GM19455 (cell line): ENCODE data around the gene MTARC1.
A peak's percentile ranks its signal among the peaks of the same experiment; 100 is the strongest.

ENCODE experiments used
- ATAC-seq: cut with Tn5 transposase; IDR thresholded peaks from one replicate; pipeline ENCODE4 v1.9.1; 2021; ENCODE audit not compliant: unreplicated experiment

Gene MTARC1

DNA sequence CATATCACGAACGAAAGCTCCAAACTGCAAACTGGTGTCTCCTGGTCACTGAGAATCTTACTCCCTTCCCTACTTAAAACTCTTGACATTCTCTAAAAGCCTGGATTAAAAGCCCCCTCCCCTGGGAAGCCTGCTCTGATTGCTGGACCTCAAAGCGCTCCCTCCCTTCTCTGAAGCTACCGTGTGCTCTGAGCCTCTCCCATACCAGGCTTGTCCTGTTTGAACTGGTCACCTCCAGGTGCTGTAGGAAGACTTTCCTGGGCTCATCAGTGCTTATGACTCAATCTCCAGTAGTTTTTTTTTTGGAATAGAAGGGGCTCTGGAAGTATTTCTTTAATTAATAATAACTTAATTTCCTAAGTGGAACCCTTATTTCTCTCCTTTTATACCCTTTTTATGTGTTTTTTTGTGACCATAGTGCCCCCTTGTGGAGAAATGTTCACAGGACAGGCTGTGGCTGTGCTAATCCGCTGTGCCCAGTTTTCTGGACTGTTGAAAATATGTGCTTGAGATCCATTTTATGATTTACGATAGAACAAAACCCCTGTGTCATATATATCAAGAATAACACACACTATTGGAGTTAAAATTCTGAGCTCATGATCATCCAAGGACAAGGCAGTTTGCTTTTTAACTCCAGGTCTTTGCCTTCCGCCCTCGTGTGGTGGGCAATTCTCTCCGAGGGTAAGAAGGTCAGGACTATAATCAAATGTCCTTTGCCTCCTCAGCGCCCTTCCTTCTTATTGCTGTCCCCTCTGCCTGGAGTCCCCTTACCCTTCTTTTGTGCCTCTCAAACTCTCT is 16.9 kb downstream of the MTARC1 start:
- peak; percentile 73 for ATAC-seq

DNA sequence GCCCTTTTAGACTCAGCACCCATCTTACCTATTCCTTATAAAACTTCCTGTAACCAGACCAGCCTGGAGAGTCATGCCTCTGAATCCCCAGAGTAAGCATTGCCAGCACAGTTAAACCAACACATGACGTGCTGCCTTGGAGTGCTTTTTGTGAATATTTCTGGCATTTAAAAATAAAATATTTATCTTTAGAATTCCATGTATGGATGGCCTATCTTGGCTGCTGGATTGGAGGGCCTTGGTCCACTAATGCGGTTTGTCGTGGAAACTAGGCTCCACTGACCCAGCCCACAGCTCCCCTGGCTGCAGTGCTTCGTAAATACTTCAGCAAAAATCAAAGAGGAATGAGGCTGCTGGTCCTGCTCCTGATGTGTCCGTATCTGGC is 17.5 kb downstream of the MTARC1 start:
- ATAC-seq, result no peak

DNA sequence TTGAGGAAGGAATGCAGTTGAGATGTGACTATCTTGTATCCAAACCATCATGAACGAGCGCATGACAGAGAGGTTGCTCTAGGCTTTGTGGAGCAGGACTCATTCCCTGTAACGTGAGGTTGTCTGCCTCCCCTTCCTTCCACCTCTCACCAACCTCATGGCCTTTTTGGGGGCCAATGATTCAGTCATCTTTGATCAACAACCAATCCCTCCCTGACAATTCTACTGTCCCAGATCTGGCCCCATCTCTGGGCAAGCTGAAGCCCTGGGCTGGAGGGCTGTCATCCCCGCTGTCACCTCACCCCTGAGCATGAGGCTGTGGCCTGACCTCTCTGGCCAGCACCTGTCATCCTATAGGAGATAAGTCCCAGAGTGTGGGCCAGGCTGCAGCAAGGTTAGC is 19.7 kb downstream of the MTARC1 start:
- ATAC-seq, result no peak

DNA sequence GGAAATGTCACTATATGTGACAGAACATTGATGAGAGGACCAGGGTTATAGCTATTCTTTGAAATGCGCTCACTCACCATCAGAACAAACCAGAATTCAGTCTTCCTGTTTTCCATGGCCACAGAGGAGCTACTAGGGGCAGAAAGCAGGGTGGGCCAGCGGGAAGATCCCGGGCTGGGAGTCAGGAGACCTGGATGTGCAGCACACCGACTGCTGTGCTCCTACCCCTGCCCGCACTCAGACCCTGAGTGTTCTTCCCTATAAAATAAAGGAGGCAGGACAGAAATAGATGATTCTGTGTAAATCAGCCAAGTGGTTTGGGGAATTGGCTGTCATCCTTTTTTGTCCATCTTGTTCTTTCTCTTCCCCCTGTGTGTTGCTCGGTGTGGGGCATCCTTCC is 21.0 kb downstream of the MTARC1 start:
- no peak for ATAC-seq

DNA sequence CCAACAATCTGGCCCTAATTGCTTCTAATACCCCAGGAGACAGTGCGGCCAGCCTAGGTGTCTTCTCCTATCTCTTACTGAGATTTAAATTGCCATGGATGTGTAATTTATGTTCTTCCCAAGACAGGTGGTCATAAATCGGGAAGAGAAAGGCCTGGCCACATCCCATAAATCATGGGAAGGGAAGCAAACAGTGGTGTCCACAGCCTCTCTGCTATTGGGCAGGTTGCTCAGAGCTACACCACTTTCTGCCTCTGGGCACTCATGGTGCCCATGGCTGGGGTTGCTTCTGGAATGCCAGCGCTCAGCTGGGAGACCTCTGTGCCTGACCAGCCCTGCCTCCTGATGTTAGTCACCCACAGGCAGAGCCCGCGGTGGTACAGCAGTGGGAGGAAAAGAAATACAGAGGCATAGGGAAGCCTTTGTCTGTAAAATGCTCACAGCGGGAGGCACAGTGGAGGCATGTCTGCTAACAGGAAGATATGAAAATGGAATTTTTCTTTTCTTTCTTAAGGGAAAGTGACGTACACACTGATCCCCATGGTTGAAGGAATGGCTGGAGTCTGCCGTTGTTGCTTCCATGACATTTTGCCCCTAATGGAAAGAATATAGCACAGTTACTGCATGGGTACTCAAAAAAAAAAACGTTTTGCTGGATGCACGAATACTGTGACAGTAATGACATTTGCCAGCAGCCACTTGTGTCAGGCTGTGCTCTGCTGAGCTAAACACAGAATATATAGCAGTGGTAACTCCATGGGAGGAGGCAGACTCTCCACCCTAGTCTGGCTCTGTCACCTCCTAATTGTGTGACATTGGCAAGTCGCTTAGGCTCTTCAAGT is 21.9 kb downstream of the MTARC1 start:
- no peak for ATAC-seq

DNA sequence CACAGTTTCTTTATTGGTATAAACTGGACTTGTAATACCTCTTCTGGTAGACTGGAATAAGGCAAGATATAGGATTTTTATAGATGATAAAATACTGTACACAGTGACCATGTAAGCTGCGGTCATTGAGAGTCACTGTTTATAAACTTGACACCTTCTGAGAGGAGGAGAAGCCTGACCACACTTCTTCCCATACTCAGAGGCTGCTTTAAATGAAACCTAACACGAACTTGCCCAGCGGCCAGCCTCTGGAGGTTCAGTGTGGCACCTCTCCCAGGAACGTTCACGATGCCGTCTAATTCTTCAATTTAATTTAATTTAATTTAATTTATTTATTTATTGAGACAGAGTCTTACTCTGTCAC is 22.5 kb downstream of the MTARC1 start:
- no peak for ATAC-seq

DNA sequence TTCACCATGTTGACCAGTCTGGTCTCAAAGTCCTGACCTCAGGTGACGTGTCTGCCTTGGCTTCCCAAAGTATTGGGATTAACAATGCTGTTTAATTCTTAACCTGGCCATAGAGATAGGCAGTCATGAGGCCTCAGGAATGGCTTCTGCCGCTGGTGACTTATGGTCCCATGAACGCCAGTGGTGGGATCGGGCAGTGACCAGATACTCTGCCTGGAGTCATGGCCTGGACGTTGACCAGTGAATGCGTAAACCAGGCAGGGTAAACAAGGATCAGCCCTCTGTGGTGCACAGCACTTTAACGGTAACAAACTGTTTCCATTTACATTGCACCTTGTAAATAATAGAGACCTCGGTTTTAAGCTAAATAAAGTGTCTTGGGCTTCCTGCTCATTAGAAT is 23.0 kb downstream of the MTARC1 start:
- peak; percentile 5 for ATAC-seq

DNA sequence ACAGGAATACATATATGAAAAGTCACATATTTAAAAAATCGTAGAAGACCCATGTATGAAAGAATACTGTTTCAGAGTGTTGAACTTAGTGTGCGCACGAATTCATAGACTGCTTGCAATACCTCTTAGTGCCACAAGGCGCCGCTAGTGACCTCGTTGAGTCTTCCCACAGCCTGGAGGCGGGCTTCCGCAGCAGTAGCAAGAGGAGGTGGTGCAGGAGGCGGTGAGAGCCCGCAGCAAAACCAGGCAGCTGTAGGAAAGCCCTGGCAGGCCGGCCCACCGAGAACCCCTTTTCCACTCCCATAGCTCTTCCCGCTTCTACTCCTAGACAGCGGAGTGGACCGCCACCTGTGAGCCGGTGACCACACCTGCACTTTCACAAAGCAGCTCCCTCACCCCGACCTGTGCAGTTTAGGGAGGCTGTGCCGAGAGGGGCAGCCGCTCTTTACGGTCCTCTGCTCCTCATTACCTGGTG is 23.5 kb downstream of the MTARC1 start:
- ATAC-seq, result peak; percentile 97

DNA sequence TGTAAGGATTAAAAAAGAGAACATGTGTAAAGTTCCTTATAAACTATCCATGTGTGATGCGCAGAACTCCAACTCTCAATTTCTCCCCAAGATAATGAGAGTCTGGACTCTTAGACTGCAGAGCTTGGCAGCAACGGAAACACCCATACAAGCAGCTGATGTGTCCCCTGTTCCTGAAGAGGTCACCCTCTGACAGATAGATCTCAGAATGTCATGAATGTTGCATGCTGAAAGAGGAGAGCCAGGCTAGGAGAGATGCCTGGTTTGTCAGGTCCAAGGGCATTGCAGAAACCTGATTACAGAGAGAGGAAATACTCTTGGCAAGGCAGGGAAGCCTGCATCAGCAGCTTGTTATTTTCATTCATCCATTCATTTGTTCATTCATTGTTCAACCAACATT is 24.2 kb downstream of the MTARC1 start:
- ATAC-seq, result no peak

DNA sequence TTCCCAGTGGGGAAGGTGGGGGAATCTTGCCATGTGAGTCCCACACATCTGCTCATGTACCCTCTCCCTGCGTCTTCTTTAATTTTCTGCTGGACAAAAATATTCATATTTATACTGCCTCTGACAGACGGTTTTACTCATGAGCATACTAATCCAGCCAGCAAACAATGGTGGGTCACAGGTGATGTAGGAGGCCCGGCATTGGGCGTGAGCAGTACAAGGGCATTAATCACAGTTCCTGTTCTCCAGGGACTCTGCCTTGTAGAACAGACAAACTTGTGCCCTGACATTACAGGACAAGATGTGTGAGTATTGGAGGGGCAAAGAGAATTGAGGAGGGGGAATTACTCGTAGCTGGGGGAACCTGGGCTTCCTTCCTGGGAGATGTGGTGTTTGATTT is 25.0 kb downstream of the MTARC1 start:
- ATAC-seq, result no peak

DNA sequence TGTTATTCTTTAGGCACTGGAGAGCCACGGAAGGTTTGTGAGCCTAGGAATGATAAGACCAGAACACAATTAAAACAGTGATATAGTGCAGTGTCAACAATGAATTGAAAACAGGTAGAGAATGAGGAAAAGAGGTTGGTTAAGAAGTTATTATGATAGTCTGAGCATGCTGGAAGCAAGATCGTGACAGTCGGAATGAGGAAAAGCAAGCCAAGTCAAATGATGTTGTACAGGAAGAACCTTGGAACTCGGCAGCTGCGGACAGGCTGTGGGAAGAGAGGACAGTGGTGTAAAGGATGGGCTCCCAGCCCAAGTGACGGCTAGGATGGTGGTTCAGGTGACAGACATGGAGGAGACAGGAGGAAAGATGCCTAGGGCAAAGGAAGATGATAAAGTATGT is 25.6 kb downstream of the MTARC1 start:
- no peak for ATAC-seq

DNA sequence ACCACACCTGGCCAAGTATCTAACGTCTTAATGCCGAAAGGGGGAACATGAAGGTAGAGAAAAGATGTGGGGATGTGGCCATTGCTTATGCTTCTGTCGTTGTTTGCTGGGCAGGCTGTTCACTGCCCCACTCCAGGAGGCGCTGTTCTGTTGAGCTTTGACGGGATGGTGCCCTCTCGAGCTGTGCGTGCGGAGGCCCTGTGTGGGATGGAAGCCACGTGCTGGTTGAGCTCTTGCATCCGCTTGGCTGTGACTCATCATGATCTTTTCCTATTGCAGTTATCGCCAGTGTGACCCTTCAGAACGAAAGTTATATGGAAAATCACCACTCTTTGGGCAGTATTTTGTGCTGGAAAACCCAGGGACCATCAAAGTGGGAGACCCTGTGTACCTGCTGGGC is 26.3 kb downstream of the MTARC1 start:
- no peak for ATAC-seq

DNA sequence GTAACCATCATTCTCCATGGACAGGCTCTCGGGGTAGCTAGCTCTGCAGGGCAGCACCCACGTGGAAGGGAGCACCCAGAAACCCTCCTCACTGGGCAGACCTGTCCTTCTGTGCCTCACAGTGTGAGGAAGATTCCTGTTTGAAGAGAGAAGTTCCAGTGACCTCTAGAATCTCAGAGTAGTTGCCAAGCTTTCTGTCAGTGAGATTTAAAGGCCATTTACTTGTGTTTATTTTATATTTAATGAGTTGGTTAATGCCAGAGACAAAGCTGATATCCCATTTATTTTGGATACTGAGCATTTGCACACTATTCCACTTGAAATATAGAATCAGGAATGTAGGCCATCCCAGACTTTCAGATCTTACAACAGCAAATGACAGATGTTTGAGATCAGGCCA is 28.7 kb downstream of the MTARC1 start:
- no peak for ATAC-seq

DNA sequence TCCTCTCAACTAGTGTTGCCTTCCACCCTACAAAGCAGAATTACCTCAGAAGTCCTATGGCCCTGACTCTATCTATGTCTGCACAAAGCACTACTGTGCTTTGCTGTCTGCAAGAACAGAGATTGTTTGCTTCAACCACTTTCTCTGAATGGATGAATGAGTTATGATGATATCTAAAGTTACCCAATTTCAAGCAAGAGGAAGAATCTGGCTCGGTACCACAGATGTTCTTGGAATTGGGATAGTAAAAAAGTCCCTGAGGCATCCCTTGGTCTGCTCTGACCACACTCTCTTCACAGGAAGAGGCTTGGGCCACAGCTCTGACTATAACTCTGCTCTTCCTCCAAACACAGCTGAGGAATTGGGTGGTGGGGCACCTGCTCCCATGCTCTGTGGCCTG is 31.2 kb downstream of the MTARC1 start:
- no peak for ATAC-seq

DNA sequence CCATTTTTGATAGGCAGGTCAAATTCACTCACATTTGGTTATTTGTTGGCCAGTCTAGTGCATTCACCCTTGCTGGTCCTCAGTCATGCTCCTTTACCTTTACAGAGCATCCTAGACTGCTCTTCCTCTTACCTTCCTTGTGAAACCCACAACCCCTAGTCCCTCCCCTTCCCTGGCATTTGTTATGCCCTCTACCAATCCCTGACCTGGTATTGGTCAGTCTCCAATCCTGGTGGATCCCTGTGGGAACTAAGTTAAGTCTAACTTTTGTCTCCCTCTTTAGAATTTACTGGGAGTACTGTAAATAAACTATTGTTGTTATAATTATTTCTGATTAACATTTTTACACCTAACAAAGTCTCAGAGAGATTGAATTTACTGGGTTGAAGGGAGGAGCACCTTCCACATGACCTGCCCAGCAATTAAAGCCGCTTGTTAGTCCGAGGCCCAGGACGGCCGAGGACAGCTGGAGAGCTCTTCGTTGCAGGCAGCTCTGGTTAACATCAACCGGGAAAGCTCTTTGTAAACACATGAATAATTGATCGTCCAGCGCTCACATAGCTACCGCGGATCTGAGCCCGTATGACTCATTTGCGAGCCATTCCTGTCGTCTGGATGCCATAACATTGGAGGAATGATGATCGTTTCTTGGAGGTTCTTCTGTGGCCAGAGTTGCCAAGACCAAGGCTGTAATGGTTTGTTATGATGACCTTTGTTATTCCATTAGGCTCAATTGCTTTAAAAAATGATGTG is 31.9 kb downstream of the MTARC1 start:
- ATAC-seq, result no peak

DNA sequence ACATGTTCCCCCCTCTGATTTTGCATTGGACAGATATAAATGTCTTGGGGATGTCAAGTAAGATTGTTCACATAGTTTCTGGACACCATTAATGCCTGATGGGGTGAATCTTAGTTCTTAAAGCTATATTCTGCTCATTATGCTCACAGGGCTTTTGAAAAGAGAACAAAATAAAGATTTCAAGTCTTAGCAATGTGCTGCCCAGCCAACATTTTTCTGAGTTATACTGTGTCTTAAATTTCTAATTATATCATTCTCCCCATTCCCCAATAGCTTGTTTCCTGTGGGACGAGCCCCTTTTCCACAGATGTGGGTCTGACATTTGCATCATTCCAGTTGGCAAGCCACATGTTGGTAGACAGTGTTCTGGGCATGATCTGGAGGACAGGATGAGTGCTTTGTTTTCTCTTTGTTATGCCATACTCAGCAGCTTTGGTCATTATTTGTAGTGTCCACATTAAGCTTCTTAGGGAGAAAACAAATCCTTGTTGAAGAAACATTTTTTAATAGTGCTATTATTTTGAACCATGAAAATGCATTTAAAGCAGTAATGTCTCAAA is 32.8 kb downstream of the MTARC1 start:
- no peak for ATAC-seq

DNA sequence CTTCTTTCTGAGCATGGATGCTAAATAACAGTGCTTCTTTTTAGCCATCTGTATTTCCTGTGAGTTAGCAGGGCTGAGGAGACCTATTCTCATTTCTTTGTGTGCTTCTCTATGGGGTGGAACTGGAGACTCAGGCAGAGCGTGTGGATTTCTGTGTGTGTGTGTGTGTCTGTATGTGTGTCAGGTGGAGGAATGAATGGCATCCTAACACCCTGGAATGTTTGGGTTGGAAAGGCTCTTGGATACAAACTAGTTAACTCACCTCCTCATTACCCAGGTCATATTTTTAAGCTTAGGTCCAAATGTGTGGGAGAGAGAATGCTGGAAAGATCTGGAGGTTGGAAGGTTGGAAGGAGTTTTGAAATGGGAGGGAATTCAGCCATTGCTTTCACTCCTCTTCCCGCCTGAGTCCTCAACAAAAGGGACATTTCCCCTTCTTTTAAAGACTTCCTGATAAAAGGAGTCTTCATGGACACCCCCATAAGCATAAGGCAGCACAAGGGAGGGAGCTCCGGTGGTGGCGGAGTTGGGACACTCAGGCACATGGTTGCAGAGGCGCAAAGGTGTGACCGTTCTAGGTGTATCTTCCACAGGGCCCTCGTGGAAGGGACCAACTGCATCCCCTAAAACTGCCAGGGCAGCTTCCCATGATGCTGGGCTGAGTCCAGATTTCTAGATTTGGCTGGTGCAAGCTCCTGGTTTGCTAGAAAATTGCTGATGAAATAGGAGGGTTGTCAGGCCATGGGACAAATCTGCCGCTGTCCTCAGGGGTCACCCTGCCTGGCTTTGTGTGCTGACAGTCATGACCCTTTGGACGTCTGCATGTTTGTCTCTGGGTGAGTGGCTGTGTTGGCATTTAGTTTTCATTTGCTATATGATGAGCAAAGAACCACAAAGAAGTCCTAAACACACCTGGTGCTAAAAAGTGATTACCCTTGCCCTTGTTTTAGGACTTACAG is 37.6 kb downstream of the MTARC1 start:
- no peak for ATAC-seq

DNA sequence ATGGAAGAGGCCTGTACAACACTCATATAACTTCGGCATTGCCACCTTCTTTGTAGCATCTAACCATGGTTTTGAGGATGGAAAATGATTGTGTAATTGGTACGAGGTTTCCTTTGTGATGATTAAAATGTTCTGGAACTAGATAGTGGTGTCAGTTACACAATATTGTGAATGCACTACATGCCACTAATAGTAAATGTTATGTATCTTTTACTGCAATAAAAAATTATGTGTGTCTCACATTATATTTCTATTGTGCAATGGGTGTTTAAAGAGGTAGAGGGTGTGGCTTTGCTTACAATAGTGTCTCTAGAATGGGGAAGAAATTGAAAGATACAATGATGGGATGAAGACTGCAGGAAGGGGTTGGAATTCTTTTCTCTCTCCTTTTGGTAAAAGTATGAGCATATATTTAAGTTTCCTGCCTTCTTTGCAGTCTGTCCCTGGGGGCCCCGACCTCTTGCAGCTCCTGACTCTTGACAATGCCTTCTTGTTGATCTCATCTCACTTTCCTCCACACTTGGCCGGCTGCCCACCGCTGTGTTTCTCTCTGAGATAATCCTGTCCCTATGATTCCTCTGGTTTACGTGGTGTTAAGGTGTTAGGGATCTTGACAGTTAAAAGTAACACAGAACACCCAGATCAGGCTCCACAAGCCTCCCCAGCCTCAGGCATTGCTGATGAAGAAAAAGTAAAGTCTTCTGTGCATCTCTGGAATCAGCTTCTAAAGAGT is 39.3 kb downstream of the MTARC1 start:
- no peak for ATAC-seq

DNA sequence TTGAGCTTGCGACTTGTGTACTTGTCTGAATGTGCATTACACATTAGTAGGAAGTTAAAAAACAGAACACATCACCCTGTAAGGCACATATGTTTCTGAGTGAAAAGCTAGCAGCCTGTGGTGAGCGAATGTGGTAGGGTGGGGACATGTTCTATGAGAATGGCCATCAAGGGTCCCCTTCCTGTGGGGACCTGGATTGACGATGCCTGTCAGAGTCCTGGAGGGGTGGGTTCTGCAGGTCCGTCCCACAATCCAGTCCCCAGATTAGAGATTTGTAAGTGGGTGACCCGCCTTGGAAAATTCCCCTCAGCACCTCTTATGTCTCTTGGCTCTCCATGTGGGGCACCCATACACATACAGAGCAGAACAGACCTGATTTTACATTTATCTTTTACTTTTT is 40.0 kb downstream of the MTARC1 start:
- no peak for ATAC-seq
